ENCODE data around the gene CRYBA1.

Gene CRYBA1

DNA sequence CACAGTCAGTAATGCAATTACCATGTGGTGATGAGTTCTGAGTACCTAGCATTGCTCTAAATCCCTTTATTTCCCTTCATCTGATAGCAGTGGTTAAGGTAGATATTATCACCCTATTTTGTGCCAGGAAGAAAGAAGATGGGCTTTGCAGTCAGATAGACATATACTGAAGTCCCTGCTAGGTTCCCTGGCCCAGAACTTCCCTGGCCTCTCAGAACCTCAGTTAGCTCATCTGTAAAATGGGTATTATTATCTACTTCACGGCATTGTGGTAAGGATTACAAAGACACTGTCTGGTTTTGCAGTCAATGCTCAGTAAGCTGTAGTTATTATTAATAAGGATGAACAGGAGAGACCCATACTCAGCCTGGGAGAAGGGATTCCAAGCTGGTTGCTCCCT lies 4.6 kb upstream of the CRYBA1 start:
- Histone ChIP-seq H2AFZ (no peak overlapping the region), H3K27me3 (ENCODE audit: control insufficient read depth, insufficient read depth, low read length) (no peaks in the 10 kb centered on the region), H3K4me1 (no peaks in the 10 kb centered on the region), H3K9ac (no peak overlapping the region), H3K4me2 (ENCODE audit: low read length) (no peak overlapping the region), H3K79me2 (no peaks in the 10 kb centered on the region), H3K36me3 (ENCODE audit: control insufficient read depth, insufficient read depth, low read length) (no peaks in the 10 kb centered on the region), H3K27ac (no peak overlapping the region), H3K9me3 (ENCODE audit: control insufficient read depth, low read length) (no peaks in the 10 kb centered on the region), H3K4me3 (ENCODE audit: low read depth, low read length) (no peak overlapping the region)
- TF ChIP-seq, protein P1, sequence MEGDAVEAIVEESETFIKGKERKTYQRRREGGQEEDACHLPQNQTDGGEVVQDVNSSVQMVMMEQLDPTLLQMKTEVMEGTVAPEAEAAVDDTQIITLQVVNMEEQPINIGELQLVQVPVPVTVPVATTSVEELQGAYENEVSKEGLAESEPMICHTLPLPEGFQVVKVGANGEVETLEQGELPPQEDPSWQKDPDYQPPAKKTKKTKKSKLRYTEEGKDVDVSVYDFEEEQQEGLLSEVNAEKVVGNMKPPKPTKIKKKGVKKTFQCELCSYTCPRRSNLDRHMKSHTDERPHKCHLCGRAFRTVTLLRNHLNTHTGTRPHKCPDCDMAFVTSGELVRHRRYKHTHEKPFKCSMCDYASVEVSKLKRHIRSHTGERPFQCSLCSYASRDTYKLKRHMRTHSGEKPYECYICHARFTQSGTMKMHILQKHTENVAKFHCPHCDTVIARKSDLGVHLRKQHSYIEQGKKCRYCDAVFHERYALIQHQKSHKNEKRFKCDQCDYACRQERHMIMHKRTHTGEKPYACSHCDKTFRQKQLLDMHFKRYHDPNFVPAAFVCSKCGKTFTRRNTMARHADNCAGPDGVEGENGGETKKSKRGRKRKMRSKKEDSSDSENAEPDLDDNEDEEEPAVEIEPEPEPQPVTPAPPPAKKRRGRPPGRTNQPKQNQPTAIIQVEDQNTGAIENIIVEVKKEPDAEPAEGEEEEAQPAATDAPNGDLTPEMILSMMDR (IDR thresholded peaks at IDR 0.05) = no peak

DNA sequence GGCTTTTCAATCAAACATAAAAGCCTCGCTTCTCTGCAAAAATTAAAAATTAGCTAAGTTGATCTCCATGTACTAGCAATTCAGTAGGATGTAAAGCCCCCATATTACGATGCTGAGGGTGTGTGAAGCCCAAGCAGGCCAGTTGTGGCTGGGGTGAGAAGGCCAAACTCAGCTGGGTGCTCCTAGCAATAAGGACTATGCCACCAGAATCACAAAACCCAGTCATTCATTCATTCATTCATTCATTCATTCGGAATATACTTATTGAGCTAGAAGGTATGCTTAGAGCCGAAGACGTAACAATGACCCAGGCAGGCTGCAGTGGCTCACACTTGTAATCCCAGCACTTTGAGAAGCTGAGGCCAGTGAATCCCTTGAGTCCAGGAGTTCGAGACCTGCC lies 3.9 kb upstream of the CRYBA1 start:
- Histone ChIP-seq H3K4me2 (ENCODE audit: low read length) (no peak overlapping the region), H3K36me3 (ENCODE audit: control insufficient read depth, insufficient read depth, low read length) (no peaks in the 10 kb centered on the region), H3K9me3 (ENCODE audit: control insufficient read depth, low read length) (no peaks in the 10 kb centered on the region), H3K27me3 (ENCODE audit: control insufficient read depth, insufficient read depth, low read length) (no peaks in the 10 kb centered on the region), H3K9ac (no peak overlapping the region), H3K4me3 (ENCODE audit: low read depth, low read length) (no peak overlapping the region), H3K27ac (no peak overlapping the region), H3K4me1 (no peaks in the 10 kb centered on the region), H3K79me2 (no peaks in the 10 kb centered on the region), H2AFZ (no peak overlapping the region)
- TF ChIP-seq, protein P1 (IDR thresholded peaks at IDR 0.05) = no peak

DNA sequence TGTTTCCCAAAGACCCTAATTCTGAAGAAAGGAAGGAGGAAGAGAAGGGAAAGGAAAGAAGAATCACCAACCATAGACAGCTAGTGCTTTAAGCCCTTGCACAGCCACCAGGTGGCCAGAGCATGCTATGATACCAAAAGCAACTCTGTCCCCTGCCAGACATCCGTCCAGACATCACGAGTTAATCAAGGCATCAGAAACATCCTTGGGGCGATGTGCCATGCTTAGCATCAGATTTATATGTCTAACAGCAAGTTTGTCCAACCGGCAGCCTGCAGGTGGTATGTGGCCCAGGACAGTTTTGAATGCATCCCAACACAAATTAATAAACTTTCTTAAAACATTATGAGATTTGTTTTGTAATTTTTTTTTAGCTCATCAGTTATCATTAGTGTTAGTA lies 2.9 kb upstream of the CRYBA1 start:
- TF ChIP-seq, protein P1 (IDR thresholded peaks at IDR 0.05) = peak; percentile 21
- Histone ChIP-seq H3K4me3 (ENCODE audit: low read depth, low read length) (no peak overlapping the region), H3K9ac (no peak overlapping the region), H3K9me3 (ENCODE audit: control insufficient read depth, low read length) (no peaks in the 10 kb centered on the region), H3K4me2 (ENCODE audit: low read length) (no peak overlapping the region), H3K27ac (no peak overlapping the region), H3K36me3 (ENCODE audit: control insufficient read depth, insufficient read depth, low read length) (no peaks in the 10 kb centered on the region), H3K4me1 (no peaks in the 10 kb centered on the region), H3K27me3 (ENCODE audit: control insufficient read depth, insufficient read depth, low read length) (no peaks in the 10 kb centered on the region), H2AFZ (no peak overlapping the region), H3K79me2 (no peaks in the 10 kb centered on the region)

DNA sequence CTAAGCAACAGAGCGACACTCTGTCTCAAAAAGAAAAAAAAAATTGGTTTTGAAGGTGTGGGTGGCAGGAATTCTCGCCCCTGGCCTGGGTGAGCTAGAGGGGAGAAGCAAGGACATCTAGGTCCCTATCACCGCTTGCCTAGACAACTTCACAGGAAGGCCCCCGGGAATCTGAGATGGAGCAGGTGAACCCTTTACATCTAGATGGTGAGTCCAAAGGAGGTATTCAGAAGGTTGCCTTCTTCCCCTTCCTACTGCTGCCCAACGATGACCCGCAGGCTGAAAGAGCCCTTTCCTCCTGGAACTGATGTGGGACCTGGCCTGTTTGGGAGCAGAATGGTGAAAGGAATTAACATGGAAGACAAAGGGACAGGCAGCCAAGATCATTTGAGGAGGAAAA lies 1.3 kb upstream of the CRYBA1 start:
- TF ChIP-seq, protein P1 (IDR thresholded peaks at IDR 0.05) = no peak
- Histone ChIP-seq H3K4me1 (no peaks in the 10 kb centered on the region), H2AFZ (no peak overlapping the region), H3K27me3 (ENCODE audit: control insufficient read depth, insufficient read depth, low read length) (no peaks in the 10 kb centered on the region), H3K27ac (no peak overlapping the region), H3K4me3 (ENCODE audit: low read depth, low read length) (no peak overlapping the region), H3K79me2 (no peaks in the 10 kb centered on the region), H3K9ac (no peak overlapping the region), H3K9me3 (ENCODE audit: control insufficient read depth, low read length) (no peaks in the 10 kb centered on the region), H3K4me2 (ENCODE audit: low read length) (no peak overlapping the region), H3K36me3 (ENCODE audit: control insufficient read depth, insufficient read depth, low read length) (no peaks in the 10 kb centered on the region)

DNA sequence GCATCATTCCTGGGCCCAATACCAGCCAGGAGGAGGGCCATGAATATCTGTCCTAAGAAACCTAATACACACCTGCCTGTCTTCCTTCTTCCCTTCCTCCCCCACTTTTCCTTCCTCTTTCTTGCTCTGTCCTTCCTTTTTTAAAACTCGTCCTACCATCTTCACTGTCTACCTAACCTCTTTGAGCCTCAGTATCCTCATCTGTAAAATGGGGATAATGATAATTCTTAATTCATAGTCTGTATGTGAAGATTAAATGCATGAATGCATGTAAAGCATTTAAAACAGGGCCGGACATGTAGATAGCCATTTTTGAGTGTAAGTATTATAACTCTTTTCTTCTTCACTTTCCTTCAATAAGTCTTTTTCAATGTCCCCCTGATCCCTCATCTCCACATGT lies 560 bp downstream of the CRYBA1 start:
- Histone ChIP-seq H3K4me3 (ENCODE audit: low read depth, low read length) (no peak overlapping the region), H3K27ac (no peak overlapping the region), H3K4me2 (ENCODE audit: low read length) (no peak overlapping the region), H3K79me2 (no peaks in the 10 kb centered on the region), H3K9ac (no peak overlapping the region), H2AFZ (no peak overlapping the region), H3K27me3 (ENCODE audit: control insufficient read depth, insufficient read depth, low read length) (no peaks in the 10 kb centered on the region), H3K4me1 (no peaks in the 10 kb centered on the region), H3K9me3 (ENCODE audit: control insufficient read depth, low read length) (no peaks in the 10 kb centered on the region), H3K36me3 (ENCODE audit: control insufficient read depth, insufficient read depth, low read length) (no peaks in the 10 kb centered on the region)
- TF ChIP-seq, protein P1 (IDR thresholded peaks at IDR 0.05) = no peak
